HG03565 (cell line): ENCODE results near the gene ANKHD1.
A peak's percentile ranks its signal among the peaks of the same experiment; 100 is the strongest.

Experiments
- ATAC-seq: cut with Tn5 transposase; IDR thresholded peaks from one replicate; pipeline ENCODE4 v1.9.1; 2021; ENCODE audit warnings: mild to moderate bottlenecking, moderate library complexity; ENCODE audit not compliant: unreplicated experiment

Gene ANKHD1

DNA sequence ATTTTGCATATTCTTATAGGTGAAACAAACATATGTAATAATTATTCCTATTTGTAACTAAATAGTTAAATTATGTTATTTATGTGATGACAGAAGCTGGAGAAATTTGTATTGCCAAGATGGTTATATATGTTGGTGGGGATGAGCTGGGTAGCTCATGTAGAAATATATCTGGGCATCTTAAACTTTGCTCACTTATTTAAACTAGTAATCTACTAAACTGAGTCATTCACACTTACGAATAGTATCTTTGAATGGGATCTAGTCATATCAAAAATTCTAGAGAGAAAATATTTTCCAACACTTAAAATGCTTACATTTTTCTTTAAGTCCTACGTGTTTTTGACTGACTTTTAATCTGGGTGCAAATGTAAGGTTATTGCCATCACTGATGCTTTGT lies 101.2 kb downstream of the ANKHD1 start:
- no peak for ATAC-seq

- no peak for ATAC-seq
Observed at GRCh38 chr5:140509898-140510297, 108.3 kb downstream of the ANKHD1 start.

- ATAC-seq = no peak
Observed at GRCh38 chr5:140513124-140513523, 111.5 kb downstream of the ANKHD1 start.

DNA sequence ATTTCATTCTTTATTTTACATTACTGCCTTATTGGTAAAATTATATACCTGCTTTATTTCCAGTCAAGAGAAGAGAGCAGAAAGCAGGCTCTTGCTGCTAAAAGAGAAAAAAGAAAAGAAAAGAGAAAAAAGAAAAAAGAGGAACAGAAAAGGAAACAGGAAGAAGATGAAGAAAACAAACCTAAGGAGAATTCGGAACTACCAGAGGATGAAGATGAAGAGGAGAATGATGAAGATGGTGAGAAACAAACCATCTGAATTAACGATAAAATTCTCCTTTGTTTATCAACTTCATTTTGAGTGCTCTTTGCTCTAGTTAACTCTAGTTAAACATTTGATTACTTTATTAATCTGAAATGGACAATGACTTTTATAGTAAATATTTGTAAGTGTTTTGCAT lies 122.4 kb downstream of the ANKHD1 start:
- no peak for ATAC-seq

- no peak for ATAC-seq
Observed at GRCh38 chr5:140540227-140540626, 138.6 kb downstream of the ANKHD1 start.

DNA sequence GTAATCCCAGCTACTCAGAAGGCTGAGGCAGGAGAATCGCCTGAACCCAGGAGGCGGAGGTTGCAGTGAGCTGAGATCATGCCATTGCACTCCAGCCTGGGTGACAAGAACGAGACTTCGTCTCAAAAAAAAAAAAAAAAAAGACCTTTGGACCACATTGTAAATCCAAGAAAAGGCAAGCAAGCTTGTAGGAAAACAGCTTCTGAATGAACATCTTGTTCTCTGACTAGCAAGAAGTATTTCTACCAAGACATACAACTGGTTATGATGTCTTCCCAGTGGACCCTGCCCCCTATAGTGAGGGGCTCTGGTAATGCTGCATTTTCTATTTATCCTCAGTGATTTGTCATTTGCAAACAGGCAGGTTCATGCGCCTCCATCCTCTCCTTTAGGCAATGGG lies 141.3 kb downstream of the ANKHD1 start:
- ATAC-seq = no peak

DNA sequence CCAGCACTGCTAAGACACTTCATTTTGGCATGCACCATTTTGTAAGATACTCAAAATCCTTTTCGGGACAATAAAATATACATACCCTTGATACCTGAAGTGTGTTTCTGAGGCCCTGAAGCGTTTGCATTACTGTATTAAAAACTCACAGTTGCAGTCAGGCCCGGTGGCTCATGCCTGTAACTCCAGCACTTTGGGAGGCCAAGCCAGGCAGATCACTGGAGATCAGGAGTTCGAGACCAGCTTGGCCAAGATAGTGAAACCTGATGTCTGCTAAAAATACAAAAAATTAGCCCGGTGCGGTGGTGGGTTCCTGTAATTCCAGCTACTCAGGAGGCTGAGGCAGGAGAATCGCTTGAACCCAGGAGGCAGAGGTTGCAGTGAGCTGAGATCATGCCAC lies 143.4 kb downstream of the ANKHD1 start:
- no peak for ATAC-seq

GRCh38 chr5:140545606-140546005 lies 144.0 kb downstream of the ANKHD1 start:
- no peak for ATAC-seq

DNA sequence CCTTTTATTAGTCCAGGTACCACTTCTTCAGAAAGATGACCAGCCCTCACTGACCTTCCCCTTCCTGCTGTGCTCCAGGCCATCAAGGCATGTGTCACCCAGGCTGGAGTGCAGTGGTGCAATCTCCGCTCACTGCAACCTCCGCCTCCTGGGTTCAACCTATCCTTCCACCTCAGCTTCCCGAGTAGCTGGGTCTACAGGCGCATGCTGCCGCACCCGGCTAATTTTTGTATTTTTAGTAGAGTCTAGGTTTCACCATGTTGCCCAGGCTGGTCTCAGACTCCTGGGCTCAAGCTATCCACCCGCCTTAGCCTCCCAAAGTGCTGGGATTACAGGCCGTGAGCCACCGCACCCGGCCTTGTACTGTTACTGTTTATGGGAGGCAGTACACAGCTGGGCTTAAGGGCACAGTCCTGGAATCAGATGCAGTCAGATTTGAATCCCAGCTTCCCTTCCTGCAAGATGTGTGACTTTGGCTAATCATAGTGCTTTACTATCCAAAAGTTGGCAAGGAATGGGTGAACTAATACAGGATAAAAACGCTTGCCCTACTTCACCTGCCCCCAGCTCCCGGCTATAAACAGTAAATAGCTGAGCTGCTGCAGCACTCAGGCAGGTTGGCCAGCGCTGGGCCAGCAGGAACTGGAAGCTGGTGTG lies 145.3 kb downstream of the ANKHD1 start:
- no peak for ATAC-seq

GRCh38 chr5:140547508-140548299 lies 146.1 kb downstream of the ANKHD1 start, which contains the start of gene EIF4EBP3:
Gene EIF4EBP3 (plus strand): TSS chr5:140547662. CDS start chr5:140547738, 76 bp downstream.
- ATAC-seq = peak; percentile 98

- no peak for ATAC-seq
Observed at GRCh38 chr5:140548300-140548688, 146.7 kb downstream of the ANKHD1 start.

GRCh38 chr5:140548791-140549190 lies 147.2 kb downstream of the ANKHD1 start:
- ATAC-seq = no peak

GRCh38 chr5:140549237-140550144 lies 147.9 kb downstream of the ANKHD1 start:
- no peak for ATAC-seq

DNA sequence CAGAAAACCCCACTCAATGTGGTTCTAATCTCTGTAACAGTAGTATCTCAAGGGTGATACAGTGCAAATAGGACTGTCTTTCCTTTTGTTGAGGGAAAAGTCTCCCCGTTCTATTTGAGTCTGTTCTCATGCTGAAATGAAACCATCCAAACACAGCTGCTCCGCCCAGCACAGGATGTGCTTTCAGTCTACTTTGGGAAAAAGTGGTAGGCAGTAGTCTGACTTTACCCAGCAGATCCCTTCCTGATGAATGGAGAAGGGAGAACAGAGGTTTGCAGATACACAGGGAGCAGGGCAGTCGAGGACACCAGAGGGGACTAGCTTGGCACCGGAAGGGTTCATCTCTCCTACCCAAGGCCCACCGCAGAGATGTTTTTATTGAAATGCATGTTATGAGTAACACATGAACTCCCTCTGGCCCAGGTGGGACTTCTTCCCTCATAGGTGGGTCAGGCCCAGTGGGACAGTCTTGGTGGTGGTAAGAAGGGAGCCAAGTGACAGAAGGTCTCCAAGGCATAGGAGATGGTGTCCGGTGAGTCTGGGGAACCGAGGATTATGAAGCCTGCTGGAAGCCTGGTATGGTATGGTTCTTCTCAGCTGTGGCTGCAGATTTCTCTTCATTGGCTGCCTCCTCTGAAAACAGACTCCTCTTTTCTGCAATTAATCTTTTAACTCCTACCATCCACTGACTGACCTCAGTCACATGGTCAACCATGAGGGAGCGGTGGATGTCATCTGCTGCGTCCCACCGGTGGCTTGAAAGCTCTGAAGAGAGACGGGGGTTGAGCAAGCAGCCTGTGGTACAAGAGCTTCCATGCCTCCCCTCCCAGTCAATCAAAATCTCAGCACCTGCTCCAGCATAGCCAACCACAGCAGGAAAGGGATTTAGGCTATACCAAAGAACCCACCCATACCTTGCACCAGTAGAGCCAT lies 148.8 kb downstream of the ANKHD1 start:
- no peak for ATAC-seq

GRCh38 chr5:140551872-140552271 lies 150.2 kb downstream of the ANKHD1 start:
- no peak for ATAC-seq

DNA sequence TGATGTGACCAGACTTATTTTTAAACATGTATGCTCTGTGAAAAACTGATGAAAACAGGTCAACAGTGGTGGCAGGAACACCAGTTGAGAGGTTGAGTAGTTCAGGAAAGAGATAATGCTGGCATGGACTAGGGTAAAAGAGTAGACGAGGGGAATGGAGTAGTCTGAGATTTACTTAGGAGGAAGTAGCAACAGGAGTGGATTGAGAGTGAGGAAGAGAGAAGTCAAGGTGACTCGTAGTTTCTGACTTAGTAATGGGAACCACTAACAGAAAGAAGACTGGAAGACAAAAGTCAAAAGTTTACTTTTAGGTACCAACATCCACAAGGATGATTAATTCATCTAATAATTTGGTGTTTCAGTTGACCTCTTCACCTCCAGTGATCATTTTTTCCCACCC lies 152.0 kb downstream of the ANKHD1 start:
- no peak for ATAC-seq

DNA sequence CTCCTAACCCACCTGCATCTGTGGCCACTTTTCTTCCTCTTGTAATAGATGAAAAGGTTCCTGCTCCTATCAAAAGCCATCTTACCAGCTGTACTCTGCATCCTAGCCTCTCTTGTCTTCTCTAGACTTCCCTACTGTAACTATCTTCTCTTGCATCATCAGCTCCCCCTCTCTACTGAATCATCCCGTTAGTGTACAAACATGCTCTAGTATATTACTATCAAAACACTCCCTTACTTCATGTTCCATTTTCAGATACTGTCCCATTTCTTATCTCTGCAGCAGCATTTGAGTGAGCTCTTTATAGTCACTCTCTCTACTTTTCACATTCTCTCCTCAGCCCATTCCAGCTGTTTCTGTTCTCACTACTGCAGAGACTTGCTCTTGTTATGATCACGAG lies 152.8 kb downstream of the ANKHD1 start:
- ATAC-seq = no peak

DNA sequence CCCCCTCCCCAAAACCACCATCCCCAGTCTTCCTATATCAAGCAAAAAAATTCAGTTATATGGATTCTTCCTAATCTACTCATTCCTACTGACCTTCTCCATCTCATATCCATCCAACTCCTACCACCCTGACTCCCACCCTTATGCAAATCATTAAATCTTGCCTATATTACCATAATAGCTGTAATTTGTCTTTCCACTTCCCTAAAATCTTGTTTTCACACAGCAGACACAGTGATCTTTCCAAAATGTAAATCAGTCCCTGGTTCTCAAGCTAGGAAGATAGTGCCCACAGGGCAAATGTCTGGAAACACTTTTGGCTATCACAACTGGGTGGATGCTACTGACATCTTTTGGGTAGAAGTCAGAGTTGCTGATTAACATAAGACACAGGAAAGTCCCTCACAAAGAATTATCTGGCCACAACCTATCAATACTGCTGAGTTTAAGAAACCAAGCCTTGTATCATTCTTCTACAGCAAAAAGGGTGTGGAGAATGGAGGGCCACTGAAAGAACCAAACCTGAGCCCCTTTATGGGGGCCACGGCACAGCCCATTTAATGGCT lies 154.2 kb downstream of the ANKHD1 start:
- no peak for ATAC-seq

DNA sequence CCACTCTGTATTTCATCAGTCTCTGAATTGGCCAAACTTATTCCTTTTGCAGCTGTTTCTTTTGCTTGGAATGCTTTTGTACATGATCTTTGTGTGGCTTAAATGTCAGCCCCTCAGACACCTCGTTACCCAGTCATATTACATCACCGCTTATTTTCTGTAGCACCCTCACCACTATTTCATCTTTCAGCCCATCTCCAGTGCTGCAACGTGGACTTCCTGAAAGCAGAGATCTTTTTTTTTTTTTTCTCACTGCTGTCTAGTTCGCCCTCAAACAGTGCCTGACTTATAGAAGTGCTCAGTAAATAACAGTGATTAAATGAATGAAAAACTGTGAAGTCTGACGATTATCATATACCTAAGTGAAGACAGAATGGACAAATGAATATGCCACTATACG lies 154.8 kb downstream of the ANKHD1 start:
- no peak for ATAC-seq
